ENCODE measurements around the gene TTBK2.

Gene TTBK2

DNA sequence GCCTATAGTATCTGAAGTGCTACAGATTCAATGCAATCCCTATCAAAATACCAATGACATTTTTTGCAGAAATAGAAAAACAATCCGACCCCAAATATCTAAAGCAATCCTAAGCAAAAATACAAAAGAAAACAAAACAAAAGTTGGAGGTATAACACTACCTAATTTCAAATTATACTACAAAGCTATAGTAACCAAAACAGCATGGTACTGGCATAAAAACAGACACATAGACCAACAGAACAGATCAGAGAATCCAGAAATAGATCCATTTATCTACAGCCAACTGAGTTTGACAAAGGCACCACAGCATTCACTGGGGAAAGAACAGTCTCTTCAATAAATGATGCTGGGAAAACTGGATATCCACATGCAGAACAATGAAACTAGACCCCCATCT lies 159.8 kb downstream of the TTBK2 start:
- no peak for DNase-seq (ENCODE audit: low spot score)

DNA sequence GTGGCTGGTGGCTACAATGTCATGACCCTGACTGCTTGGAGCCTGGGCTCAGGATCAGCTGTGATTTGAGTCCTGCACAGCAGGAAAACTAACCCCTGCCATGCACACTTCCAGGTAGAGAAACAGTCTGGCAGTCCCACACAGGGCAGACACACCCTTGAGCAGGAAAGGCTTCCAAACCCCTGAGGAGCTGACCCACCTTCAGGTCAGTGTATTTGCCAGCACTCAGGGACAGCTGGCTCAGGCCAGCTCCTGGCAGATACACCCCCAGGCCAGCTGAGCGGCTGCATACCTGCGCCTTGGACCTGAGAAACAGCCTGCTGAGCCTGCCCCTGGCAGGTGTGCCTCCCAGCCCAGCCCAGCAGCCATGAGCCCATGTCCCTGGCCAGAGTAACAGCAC lies 161.5 kb downstream of the TTBK2 start:
- no peak for DNase-seq (ENCODE audit: low spot score)

DNA sequence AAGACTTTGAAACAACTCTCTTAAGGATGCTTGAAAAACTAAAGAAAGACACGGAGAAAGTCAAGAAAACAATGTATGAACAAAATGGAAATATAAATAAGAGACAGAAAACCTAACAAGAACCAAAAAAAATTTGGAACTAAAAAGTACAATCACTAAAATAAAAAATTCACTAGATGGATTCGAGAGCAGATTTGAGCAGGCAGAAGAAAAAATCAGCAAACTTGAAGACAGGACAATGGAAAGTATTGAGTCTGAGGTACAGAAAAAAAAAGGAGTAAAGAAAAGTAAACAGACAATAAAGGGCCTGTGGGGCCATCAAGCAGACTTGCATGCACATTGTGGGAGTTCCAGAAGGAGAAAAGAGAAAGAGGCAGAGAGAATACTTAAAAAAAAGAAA lies 170.3 kb downstream of the TTBK2 start:
- DNase-seq (ENCODE audit: low spot score): no peak

DNA sequence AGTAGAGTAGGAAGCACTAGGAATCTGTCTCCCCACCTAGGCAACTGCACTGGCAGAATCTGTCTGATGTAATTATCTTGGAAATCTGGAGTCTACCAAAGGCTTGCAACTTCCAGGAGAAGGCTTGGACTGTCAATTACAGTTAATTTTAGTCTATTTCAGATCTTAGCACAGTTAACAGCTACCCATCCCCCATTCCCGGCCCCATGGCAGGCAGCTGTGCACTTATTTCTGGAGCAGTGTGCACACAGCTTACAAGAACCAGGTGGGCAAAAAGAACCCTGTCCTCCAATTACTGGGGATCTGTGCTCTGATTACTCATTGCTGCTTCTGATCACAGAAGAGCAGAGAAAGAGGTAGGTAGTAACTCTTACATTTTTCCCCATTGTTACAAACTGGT lies 171.3 kb downstream of the TTBK2 start:
- DNase-seq (ENCODE audit: low spot score): no peak

DNA sequence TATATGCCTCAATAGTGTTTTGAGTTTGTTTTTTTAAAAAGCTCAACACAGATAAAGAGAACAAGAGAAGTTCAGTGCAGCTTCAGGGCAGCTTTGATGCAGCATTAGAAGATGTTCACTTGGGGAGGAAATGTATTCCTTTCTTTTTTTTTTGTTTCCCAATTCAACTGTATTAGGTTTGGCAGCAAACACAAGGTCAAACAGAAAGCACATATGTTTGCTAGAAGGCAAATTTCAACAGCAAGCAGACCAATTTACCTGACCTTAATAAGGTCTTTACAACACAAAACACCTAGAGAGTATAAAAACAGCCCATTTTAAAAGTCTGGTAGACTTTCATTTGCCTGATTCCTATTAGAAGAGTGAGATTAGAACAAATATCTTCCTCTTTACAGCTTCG lies 176.4 kb downstream of the TTBK2 start:
- no peak for DNase-seq (ENCODE audit: low spot score)

DNA sequence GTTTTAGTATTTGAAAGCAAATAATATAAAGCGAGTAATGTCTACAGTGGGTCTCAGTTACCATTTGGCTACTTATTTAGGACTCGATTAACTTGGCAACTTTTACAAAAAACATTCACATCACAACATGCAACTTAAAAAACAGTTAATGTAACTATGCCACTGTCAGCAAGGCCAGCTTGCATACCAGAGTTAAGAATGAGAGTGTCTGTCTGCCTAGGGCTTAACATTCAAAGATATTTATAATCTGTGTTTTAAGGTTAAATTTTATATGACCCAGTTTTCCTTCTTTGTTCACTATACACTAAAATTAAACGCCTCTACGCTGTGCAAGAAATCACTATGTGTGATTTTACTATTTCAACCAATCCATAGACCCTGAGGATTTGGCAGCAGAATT lies 178.4 kb downstream of the TTBK2 start:
- DNase-seq (ENCODE audit: low spot score): no peak

DNA sequence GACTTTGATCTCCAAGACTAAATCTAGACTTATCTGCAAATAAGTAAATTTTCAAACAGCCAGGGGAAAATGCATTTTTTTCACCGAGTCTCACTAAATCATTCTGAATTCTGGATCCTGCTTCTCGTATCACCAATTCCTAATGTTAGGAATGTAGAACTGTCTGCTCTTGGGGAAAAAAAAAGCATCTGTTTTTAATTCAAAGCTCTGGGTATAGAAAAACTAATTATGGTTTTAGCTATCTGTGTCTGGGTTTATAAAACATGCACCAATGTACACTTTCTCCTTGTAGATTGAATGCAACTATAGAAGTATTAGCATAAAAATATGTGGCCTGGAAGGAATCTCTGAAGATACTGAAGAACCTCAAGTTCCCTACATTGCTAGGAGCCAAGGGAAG lies 178.9 kb downstream of the TTBK2 start:
- DNase-seq (ENCODE audit: low spot score): peak; percentile 40

DNA sequence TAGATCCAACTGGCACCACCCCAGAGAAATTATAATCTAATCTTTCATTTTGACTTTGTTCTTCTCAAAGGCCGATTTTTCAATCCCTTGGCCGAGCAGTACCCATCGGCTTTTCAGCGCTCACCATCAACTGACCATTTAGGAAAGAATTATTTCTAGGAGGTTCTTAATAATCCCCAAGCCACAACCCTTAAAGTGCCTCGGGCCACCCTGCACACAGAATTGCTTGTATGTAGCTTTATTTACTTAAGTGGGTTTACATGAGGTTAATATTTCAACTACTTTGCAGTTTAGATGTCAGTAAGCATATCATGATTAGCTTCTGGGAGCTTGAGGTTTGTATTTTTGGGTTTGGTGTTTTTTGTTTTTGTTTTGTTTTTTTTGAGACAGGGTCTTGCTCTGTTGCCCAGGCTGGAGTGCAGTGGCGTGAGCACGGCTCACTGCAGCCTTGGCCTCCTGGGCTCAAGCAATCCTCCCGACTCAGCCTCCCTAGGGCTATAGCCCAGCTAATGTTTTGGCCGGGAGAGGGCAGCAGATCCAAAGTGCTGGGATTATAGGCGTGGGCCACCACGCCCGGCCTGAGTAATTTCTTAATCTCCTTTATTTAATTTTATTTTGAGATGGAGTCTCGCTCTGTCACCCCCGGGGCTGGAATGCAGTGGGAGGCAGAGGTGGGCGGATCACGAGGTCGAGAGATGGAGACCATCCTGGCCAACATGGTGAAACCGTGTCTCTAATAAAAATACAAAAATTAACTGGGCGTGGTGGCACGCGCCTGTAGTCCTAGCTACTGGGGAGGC lies 182.8 kb downstream of the TTBK2 start:
- DNase-seq (ENCODE audit: low spot score): no peak

DNA sequence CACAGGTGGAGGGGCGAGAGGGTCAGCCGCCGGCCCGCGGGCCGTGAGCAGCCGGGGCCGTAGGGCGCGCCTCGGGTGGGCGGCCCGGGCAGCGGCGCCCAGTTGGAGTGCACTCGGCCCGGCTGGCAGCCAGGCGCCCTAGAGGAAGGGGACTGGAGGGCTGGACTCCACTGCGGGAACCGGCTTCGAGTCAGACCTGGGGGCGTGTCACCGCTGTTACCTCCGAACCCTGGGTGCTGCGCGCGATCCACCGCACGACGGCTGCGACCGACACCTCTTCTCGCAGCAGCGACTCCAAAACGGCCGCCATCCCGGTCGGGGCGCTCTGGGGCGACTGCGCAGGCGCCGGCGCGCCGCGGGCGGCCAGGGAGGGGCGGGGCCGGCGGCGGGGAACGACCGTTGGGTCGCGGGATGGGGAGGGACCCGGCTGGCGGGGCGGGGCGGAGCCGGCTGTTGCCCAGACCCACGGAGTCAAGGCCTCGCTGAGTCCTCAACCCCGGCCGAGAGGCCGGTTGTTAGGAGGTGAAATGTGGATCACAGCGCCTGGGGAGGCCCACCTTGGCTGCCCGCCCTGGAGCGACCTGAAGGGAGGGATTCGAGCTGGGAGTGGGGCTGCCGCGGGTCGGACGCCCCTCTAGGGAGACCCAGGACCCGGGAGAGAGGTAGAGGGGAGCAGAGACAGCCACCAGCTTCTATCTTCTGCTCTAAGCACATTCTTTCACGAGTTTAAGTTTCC lies 183.6 kb downstream of the TTBK2 start, which contains the start of gene CDAN1:
TSS of gene CDAN1 (minus strand) at position 336 of the 736 bp plus-strand sequence. CDS start at position 310, 26 bp downstream.
- DNase-seq (ENCODE audit: low spot score): peak; percentile 100

DNA sequence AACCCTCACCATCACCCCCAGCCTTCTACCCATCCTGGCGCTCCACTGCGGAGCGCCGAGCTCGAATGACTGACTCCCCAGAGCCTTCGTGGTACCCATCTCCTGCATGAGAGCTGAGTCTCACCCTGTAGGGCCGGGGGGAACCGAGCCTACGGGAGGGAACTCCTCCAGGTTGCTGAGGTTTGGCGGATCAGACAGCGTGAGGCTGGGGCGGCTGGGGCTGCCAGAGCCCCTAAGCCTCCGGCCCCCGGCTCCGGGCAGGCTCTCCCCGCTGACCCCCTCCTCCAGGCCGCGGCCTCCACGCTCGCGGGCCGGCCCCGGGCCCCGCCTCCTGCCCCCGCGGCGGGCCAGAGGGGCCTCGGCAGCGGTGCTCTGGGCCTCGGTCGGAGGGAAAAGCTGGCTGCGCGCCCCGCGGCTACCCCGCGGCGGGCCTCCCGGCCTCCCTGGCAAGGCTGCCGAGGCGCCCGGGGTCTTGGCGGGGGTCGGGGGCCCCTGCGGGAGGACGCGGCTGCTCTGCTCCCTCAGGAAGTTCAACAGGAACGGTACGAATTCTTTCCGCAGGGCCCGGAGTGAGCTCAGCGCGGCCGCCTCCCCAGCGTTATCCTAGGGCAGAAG lies 184.3 kb downstream of the TTBK2 start:
- DNase-seq (ENCODE audit: low spot score): peak; percentile 75

DNA sequence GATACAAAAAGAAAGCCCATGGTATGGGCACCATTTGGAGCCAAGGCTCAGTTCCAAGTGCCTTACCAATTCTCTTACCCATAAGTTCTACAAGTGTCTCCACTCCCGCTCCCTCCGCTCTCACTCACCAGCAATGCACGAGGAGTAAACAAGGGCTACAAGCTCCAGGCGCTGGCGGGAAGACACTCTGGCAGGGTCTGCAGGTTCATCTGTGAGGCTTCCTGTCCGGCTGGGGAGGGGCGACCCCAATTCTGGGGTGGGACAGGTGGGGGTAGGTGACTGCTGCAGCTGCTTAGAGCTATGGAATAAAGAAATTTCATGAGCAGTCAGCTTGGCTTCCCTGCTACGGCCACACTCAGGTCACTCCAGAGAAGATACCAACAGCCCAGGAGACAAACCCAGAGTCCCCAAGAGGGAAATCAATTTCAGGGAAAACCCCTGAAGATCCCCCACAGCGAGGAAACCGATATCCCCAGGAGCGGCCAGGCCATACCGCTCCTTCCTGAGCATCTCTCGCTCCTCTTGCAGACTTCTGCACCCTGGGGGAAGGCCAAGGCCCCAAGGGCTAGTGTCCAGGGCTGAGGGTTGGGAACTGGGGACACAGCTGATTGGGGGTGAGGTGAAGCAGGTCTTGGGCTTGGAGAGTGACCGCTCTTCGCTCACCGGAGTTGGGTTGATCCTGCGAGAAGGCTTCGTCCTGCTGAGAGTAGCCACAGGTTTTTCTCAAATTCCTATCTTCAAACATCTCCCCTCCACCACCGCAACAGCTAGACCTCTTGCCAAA lies 185.0 kb downstream of the TTBK2 start:
- DNase-seq (ENCODE audit: low spot score): no peak

DNA sequence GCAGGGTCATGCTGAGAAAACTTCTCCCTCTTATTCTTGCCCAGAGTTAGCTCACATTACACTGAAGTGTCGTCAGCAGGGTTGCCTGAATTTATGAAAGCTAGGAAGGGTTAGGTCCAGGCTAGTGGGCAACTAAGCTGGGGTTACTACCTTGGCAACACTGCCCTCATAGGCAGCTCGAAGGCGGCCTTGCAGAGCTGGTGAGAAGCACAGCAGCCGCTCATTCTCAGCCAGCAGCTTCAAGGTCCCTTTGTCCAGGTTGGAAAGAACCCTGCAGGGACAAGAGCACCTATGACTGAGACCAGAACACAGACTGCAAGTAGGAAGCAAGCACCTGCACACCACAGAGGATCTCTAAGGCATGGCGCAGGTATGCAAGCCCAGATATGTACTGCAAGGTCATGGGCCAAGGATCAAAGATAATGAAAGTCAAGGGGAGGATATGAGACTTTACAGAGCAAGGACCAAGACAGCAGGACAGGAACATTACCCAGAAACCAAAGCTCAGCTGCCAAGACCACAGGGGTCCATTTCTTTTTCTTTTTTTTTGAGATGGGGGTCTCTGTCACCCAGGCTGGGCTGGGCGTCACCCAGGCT lies 186.4 kb downstream of the TTBK2 start:
- DNase-seq (ENCODE audit: low spot score): no peak

DNA sequence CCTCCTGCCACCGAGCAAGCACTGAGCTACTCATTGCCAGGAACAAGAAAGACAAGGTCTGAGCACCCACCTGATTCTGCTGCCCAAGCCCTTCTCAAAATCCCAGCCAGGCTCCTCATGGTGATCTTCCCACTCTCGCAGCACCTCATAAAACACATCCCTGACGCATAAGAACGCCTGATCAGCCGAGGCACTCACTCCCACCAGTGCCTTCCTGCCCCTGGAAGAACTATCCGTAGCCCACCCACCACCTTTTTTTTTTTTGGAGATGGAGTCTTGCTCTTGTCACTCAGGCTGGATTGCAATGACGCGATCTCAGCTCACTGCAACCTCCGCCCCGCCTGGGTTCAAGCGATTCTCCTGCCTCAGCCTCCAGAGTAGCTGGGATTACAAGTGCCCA lies 187.6 kb downstream of the TTBK2 start:
- no peak for DNase-seq (ENCODE audit: low spot score)

DNA sequence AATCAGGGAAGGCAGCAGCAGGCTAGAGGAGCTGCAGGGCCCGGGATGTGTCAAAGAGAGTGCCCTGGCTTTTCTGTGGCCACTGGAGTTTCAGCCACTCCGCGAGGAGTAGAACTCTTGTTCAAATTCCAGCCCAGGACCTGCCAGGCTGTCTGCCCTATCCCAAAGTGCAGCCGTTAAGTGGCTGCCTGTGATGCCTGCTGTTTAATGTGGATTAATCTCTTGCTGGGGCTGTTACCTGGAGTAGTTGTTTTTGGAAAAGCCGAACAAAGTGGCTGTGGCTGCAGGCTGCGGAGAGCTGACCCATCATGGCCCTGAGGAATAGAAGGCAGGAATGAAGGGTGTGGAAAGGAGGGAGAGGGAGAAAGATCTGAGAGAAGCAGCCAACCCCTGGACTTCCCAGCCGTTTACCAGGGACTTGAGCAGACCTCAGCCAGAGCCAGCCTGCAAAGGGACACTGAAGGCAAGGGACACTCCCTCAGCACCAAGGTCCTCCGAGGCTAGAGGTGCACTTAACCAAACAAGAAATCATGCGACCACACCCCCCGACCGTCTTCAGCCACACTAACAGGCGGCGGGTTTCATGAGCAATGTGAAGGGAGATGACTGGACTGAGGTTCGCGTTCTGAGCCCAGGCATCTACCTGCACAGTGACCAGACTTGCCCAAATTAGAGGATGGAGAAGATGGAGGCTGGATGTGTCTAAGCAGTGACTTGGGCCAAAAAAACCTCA lies 188.3 kb downstream of the TTBK2 start:
- no peak for DNase-seq (ENCODE audit: low spot score)

DNA sequence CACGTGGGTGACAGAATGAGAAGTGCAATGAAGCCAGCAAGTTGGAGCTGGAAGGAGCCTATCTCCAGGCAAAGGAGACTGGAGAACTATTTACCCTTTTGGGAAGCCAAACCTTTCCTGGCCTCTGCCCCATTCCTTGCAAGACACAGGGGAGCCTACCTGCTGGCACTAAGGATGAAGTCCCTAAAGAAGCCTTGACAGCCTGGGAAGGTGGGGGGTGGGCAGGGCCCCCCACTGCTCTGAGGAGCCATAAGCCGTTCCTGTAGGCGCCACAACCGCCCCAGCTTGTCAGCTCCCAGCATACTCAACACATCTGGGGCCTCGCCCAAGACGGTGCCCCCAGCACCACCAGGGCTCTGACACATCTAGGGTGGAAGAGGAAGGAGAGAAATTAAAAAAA lies 189.1 kb downstream of the TTBK2 start:
- no peak for DNase-seq (ENCODE audit: low spot score)

DNA sequence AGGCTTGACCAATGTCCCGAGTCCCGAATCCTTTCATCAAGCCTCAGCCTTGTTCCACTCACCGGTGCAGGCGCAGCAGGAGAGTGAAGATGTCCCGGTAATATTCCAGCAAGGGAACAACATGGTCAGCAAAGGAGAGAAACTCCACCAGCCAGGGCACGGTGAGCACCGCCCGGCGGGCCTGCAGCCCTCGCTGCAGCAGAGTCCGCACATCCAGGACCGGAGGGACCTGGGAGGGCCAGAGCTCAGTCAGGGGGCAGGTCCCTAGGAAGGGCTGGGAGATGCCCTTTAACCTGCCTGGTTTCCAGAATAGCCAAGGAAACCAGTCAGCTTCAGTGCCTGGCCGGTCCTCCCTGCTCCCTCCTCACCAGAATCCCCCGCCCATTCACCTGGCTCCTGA lies 190.0 kb downstream of the TTBK2 start:
- DNase-seq (ENCODE audit: low spot score): no peak

DNA sequence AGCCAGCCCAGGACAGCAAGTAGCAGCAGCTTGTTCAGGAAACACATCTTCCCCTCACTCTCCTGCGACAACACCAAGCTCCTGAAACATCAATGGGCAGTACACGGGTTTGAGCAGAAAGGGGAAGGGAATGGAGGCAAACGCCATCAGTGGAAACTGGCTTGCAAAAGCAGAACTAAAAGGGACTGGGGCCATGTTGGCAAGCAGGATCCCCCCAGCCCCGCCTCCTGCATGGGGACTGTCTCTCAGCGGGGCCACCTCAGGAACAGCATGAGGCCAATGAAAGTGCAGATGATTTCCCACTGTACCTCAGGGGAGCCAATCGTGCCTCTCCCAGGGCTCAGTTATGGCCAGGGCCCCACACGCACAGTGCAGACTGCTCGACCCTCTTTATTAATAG lies 190.4 kb downstream of the TTBK2 start:
- no peak for DNase-seq (ENCODE audit: low spot score)

DNA sequence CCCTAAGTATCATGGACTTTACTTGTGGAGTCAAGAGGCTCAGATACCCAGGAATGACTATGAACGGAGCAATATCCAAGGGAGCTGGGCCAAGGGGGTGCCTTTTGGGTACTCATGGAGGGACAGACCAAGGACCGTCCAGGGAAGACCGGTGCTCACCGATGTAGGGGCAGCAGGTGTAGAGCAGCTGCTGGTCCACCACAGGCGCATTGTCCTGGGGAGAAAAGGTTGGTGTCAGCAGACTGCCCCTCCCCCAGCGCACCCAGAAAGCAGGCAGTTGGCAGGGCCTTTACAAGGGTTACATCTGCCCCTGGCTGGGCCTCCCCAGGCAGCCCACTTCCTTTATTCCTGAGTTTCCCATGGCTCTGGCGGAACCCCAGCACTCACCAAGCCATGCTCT lies 191.2 kb downstream of the TTBK2 start:
- no peak for DNase-seq (ENCODE audit: low spot score)

DNA sequence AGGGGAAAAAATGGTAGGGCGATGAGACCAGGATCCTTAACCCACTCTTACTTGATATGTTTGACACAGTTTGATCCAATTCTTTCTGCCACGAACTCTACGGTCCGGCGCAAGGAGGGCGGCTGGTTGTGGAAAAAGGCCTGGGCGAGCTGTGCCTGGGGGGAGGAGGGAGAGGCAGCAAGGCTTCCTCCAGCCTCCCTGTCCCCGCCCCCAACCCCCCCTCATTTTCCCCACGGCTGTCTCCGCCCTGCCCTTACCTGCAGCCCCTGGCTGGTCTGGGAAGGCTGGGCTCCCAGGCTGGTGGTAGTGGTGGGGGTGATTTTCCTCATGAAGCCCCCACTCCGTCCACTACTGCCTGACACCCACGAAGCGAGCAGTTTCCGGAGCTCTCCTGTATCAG lies 191.6 kb downstream of the TTBK2 start:
- DNase-seq (ENCODE audit: low spot score): no peak

DNA sequence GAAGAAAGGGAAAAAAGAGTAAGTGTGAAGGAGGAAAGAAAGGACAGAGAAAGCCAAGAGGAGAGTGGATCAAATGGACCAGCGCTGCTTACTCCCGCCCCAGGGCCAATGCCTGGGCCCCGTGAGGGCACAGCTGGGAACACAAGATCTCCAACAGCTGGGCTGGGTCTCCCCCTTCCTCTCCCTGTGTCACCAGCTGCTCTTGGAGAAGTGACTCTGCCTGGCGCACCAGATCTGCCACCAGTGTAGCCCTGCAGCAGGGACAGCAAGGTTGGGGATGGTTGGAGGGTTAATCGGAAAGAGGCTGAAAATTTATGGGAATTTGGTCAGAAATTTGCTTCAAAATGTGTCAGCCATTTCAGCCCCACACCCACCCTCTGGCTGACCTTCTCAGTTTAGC lies 192.0 kb downstream of the TTBK2 start:
- no peak for DNase-seq (ENCODE audit: low spot score)

DNA sequence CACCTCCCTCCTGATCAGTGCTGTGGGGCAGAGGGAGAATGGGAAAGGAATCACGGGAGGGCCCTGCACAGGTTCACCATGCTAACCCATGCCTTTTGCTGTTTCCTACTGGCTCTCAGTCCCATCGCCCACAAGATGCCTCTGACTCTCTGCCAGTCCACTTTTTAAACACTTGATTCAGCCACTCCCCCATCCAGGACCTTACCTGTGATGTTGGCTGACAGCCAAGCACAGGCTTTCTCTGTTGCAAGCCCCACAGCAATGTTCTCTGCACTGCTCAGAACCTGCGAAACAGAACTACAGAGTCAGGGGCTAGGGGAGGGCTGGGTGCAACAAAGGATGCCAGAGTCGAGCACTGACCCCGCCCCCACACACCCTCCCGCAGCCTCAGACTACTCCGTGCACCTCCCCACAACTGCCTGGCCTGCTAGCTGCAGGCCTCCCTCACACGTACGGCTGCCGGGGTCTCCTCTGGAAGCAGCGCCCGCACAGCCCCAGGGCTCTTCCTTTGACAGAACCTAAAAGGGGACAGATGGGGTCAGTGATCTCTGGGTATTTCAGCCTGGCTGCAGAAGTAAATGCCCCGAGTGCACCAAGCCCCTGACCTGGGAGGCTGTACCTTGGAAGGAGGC lies 192.7 kb downstream of the TTBK2 start:
- DNase-seq (ENCODE audit: low spot score): no peak

Data from GM03348 (cell line).